Activated gamma-delta T cell treated with anti-CD3 and anti-CD28 coated beads, Interleukin-2, amount 50 U/mL, for 16 hours (primary cell): ENCODE results near the gene INSIG1.

Source experiments
- DNase-seq: peaks from one replicate; pipeline ENCODE4 v3.0.0-alpha.2; 2020; ENCODE audit warnings: low read depth

The INSIG1 gene

GRCh38 chr7:155285423-155285822 is 12.3 kb upstream of the INSIG1 start:
- DNase-seq, result no peak

GRCh38 chr7:155285833-155286232 is 11.8 kb upstream of the INSIG1 start:
- no peak for DNase-seq

GRCh38 chr7:155286686-155287085 is 11.0 kb upstream of the INSIG1 start:
- no peak for DNase-seq

GRCh38 chr7:155287284-155287935 is 10.3 kb upstream of the INSIG1 start:
- no peak for DNase-seq

GRCh38 chr7:155288055-155288454 is 9.6 kb upstream of the INSIG1 start:
- no peak for DNase-seq

GRCh38 chr7:155289107-155289506 is 8.6 kb upstream of the INSIG1 start:
- DNase-seq, result no peak

- DNase-seq, result no peak
These were observed 7.7 kb upstream of the INSIG1 start for GRCh38 chr7:155289949-155290501.

- DNase-seq, result no peak
These were observed 6.6 kb upstream of the INSIG1 start for GRCh38 chr7:155291045-155291530.

GRCh38 chr7:155291729-155292128 is 5.9 kb upstream of the INSIG1 start:
- DNase-seq, result no peak

GRCh38 chr7:155292680-155293226 is 4.9 kb upstream of the INSIG1 start:
- DNase-seq, result no peak

- no peak for DNase-seq
These were observed 3.8 kb upstream of the INSIG1 start for GRCh38 chr7:155293721-155294510.

GRCh38 chr7:155294511-155294778 is 3.2 kb upstream of the INSIG1 start:
- no peak for DNase-seq

GRCh38 chr7:155295511-155295910 is 2.2 kb upstream of the INSIG1 start:
- DNase-seq, result no peak

- DNase-seq, result no peak
These were observed 1.5 kb upstream of the INSIG1 start for GRCh38 chr7:155296006-155296787.

GRCh38 chr7:155296788-155297516 is 726 bp upstream of the INSIG1 start:
- DNase-seq, result peak; percentile 84

- DNase-seq, result no peak
These were observed 683 bp downstream of the INSIG1 start for GRCh38 chr7:155298288-155298833.

GRCh38 chr7:155298834-155299534 is 1.3 kb downstream of the INSIG1 start:
- DNase-seq, result peak; percentile 89

GRCh38 chr7:155299535-155300202 is 2.0 kb downstream of the INSIG1 start:
- DNase-seq, result no peak

- DNase-seq, result no peak
These were observed 3.2 kb downstream of the INSIG1 start for GRCh38 chr7:155300641-155301452.
